ENCODE data around the gene PRKCB.

DNA sequence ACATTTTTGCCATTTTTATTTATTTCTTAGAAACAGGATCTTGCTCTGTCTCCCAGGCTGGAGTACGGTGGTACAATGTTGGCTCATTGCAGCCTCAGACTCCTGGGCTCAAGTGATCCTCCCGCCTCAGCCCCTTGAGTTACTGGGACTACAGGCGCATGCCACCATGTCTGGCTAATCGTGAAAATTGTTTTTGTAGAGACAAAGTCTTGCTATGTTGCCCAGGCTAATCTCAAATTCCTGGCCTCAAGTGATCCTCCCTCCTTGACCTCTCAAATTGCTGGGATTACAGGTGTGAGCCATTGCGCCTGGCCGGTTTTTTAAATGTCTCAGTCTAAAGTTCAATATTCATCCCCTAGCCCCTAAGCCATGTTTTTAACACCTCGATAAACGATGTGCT, 237.5 kb downstream of the PRKCB start:
- TF ChIP-seq, protein P1, sequence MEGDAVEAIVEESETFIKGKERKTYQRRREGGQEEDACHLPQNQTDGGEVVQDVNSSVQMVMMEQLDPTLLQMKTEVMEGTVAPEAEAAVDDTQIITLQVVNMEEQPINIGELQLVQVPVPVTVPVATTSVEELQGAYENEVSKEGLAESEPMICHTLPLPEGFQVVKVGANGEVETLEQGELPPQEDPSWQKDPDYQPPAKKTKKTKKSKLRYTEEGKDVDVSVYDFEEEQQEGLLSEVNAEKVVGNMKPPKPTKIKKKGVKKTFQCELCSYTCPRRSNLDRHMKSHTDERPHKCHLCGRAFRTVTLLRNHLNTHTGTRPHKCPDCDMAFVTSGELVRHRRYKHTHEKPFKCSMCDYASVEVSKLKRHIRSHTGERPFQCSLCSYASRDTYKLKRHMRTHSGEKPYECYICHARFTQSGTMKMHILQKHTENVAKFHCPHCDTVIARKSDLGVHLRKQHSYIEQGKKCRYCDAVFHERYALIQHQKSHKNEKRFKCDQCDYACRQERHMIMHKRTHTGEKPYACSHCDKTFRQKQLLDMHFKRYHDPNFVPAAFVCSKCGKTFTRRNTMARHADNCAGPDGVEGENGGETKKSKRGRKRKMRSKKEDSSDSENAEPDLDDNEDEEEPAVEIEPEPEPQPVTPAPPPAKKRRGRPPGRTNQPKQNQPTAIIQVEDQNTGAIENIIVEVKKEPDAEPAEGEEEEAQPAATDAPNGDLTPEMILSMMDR (IDR thresholded peaks at IDR 0.05), result no peak
- TF ChIP-seq POLR2A (IDR thresholded peaks at IDR 0.05), result no peak
